Measurements from ENCODE around the gene ASB18. TPM values are rescaled to one million over a fixed set of nuclear protein-coding genes. Genes with fewer than 3 reads are reported as not detected.

The ASB18 gene
- total and polyA plus RNA-seq, 2 of the 4 experiments (the other 2 are of a cell fraction): not detected

- Histone ChIP-seq H2AK9ac (replicated peaks; ENCODE audit: low read depth, low read length, poor library complexity) (no peak overlapping the region), H3K18ac (ENCODE audit: low read depth, low read length) (no peak overlapping the region), H2BK15ac (ENCODE audit: low read depth, low read length) (no peak overlapping the region), H4K8ac (ENCODE audit: low read depth in 2 of 2, low read length in 2 of 2) (no peak overlapping the region), H3K79me1 (ENCODE audit: low read depth in 1 of 2, low read length in 2 of 2) (no peaks in the 10 kb centered on the region), H3K23ac (ENCODE audit: low read depth, low read length) (no peak overlapping the region), H3K9me3 (ENCODE audit: control insufficient read depth, insufficient read depth, low read length) (peaks cover 2% of the 10 kb centered on the region), H3K4ac (ENCODE audit: low read depth, low read length) (no peak overlapping the region), H2AK5ac (ENCODE audit: low read depth, low read length) (no peak overlapping the region), H2BK120ac (ENCODE audit: low read depth, low read length) (no peak overlapping the region), H3K9ac (ENCODE audit: low read depth, low read length) (no peak overlapping the region), H3K27ac (ENCODE audit: insufficient read depth, low read length) (no peak overlapping the region), H2AFZ (replicated peaks; ENCODE audit: low read length, poor library complexity) (no peak overlapping the region), H3K4me3 (ENCODE audit: insufficient read depth, low read depth, low read length) (no peak overlapping the region), H3K4me2 (ENCODE audit: low read depth, low read length) (no peak overlapping the region), H2BK20ac (ENCODE audit: low read depth, low read length) (no peak overlapping the region), H2BK5ac (ENCODE audit: low read depth, low read length, poor library complexity, severe bottlenecking) (no peak overlapping the region), H3K14ac (replicated peaks; ENCODE audit: low read depth, low read length) (no peak overlapping the region), H3K9me1 (ENCODE audit: insufficient read depth, low read length) (no peaks in the 10 kb centered on the region), H4K91ac (ENCODE audit: insufficient read depth, low read depth, low read length) (no peak overlapping the region), H3K27me3 (ENCODE audit: control insufficient read depth, insufficient read depth, low read length) (peaks cover 62% of the 10 kb centered on the region), H3K4me1 (ENCODE audit: control insufficient read depth, insufficient read depth, low read length) (no peaks in the 10 kb centered on the region), H4K20me1 (ENCODE audit: insufficient read depth, low read length) (no peaks in the 10 kb centered on the region), H3K36me3 (ENCODE audit: control insufficient read depth, insufficient read depth, low read length) (no peaks in the 10 kb centered on the region), H4K5ac (ENCODE audit: low read depth, low read length) (no peak overlapping the region), H3K56ac (ENCODE audit: extremely low read depth, insufficient read depth, low read length) (no peak overlapping the region)
- DNase-seq: no peak
- intact Hi-C loops (cut with micrococcal nuclease): no loop called here
- in situ Hi-C loops (cut with MboI; ENCODE audit: low sequenced_read_pairs): loop anchor here (25.0 kb wide), 1 partner anchor 545 kb away; no protein-coding TSS in a partner anchor
- ATAC-seq (ENCODE audit: low read depth): no peak
- no TSS peak for BruUV-seq (replicated peaks)
- no CpG with 5 or more reads among the region's 7 CpGs for WGBS, 2 experiments (ENCODE audit: extremely low coverage in 2 of 2, insufficient read length in 1 of 2)
- TF ChIP-seq CHD1 (IDR thresholded peaks at IDR 0.05; ENCODE audit: low read depth, low read length) (no peak), NFE2L2 (IDR thresholded peaks at IDR 0.05; ENCODE audit: low read depth, low read length) (no peak), CTCF (conservative IDR thresholded peaks at IDR 0.05; ENCODE audit: low read depth, low read length) (no peak), USF2 (IDR thresholded peaks at IDR 0.05; ENCODE audit: low read depth, low read length) (no peak), RAD21 (IDR thresholded peaks at IDR 0.05; ENCODE audit: low read length) (no peak), MAZ (IDR thresholded peaks at IDR 0.05; ENCODE audit: borderline replicate concordance, low read depth, low read length) (no peak), BHLHE40 (IDR thresholded peaks at IDR 0.05; ENCODE audit: low read depth, low read length) (no peak), POLR2A (IDR thresholded peaks at IDR 0.05; ENCODE audit: low read depth, low read length) (no peak), RFX5 (IDR thresholded peaks at IDR 0.05; ENCODE audit: low read depth, low read length) (no peak), CEBPB (IDR thresholded peaks at IDR 0.05; ENCODE audit: low read depth, low read length) (no peak), ELK1 (IDR thresholded peaks at IDR 0.05; ENCODE audit: borderline replicate concordance, low read depth, low read length) (no peak)
- ChIA-PET POLR2A (ENCODE audit: unreplicated experiment) (no interaction called here), CTCF (no interaction called here)
- dilution Hi-C loops (cut with HindIII; ENCODE audit: low sequenced_read_pairs, unreplicated experiment): no loop called here
Observed at GRCh38 chr2:236156860-236157194, 107.4 kb downstream of the ASB18 start.
